Upper lobe of left lung (tissue), 6 donors: ENCODE data around the gene IQGAP1. TPM values are rescaled to one million over a fixed set of nuclear protein-coding genes. Genes with fewer than 3 reads are reported as not detected.
"Not testable (repeated sequence)": the region's sequence is repeated elsewhere in the genome, so short reads cannot be mapped to it uniquely, and the experiment has no call there.

ENCODE experiments used
- ATAC-seq, 2 donors: fragments of 200-7000 bp; cut with Tn5 transposase; one replicate each; pipeline ENCODE4 v1.9.1; 2022; ENCODE audit warnings: mild to moderate bottlenecking in 2 of 2, moderate library complexity in 2 of 2; ENCODE audit not compliant: low FRiP score in 2 of 2
- DNase-seq, 2 donors: peaks; one replicate each; pipeline ENCODE4 v3.0.0-alpha.2; 2019 to 2020
- H3K27ac ChIP-seq, 4 donors: fragments of 200-600 bp; sonication (generic); one replicate each; pipeline ENCODE4 v1.5.1; 2016 to 2019
- H3K27me3 ChIP-seq, 4 donors: fragments of 200-600 bp; sonication (generic); one replicate each; pipeline ENCODE4 v1.5.1; 2017 to 2019
- H3K36me3 ChIP-seq, 4 donors: fragments of 200-600 bp; sonication (generic); one replicate each; pipeline ENCODE4 v1.5.1; 2016 to 2019
- H3K4me1 ChIP-seq, 4 donors: fragments of 200-600 bp; sonication (generic); one replicate each; pipeline ENCODE4 v1.5.1; 2018 to 2019
- H3K4me3 ChIP-seq, 4 donors: fragments of 200-600 bp; sonication (generic); one replicate each; pipeline ENCODE4 v1.5.1; 2017 to 2019; ENCODE audit warnings: mild to moderate bottlenecking in 2 of 4, moderate library complexity in 1 of 4
- H3K9me3 ChIP-seq, 4 donors: fragments of 200-600 bp; sonication (generic); one replicate each; pipeline ENCODE4 v1.5.1; 2018 to 2019
- EP300 ChIP-seq, 4 donors: sonication (generic); formaldehyde crosslinking; IDR thresholded peaks; one replicate each; pipeline ENCODE4 v1.5.1; 2017; ENCODE audit warnings: antibody characterized with exemption in 4 of 4, control low read depth in 2 of 4
- POLR2A ChIP-seq, 4 donors: fragments of 450-650 bp; IDR thresholded peaks; one replicate each; pipeline ENCODE4 v1.5.1; 2016 to 2017; ENCODE audit warnings: antibody characterized with exemption in 4 of 4, mild to moderate bottlenecking in 2 of 4
- POLR2AphosphoS5 ChIP-seq, 2 donors: sonication (generic); formaldehyde crosslinking; IDR thresholded peaks; one replicate each; pipeline ENCODE4 v1.5.1; 2017; ENCODE audit warnings: antibody characterized with exemption in 2 of 2
- WGBS, 2 donors: methylation state at CpG; one replicate each; pipeline ENCODE4 v1.1.5; 2017 to 2018; 5-methylcytosine and 5-hydroxymethylcytosine counted together
- total RNA-seq, 6 donors: library from RNA; depleted of rRNA in 4 of 6; stranded (reverse); fragments of >200 nt in 4 of 6; gene quantifications; one replicate each; pipeline versions ENCODE4 v1.1.0 to v1.2.1, GENCODE V29; 2016 to 2021
- TF ChIP-seq, protein P1 (sequence below), 6 experiments: fragments of 450-650 bp in 4 of 6; fragments of 200-600 bp in 2 of 6; sonication (generic) in 2 of 6; IDR thresholded peaks; one replicate each; pipeline ENCODE4 v1.5.1; 2016 to 2019; ENCODE audit warnings: antibody characterized with exemption in 6 of 6
- donor health status: DM: no; HTN: no; CAD: no; lungs with moderate emphysema.
- donor health status: DM: no; HTN: yes; CAD: no; lungs with severe emphysema.

Gene IQGAP1
- total RNA-seq, 6 donors from 2014 or later, result 216 to 502 (median 344) TPM

DNA sequence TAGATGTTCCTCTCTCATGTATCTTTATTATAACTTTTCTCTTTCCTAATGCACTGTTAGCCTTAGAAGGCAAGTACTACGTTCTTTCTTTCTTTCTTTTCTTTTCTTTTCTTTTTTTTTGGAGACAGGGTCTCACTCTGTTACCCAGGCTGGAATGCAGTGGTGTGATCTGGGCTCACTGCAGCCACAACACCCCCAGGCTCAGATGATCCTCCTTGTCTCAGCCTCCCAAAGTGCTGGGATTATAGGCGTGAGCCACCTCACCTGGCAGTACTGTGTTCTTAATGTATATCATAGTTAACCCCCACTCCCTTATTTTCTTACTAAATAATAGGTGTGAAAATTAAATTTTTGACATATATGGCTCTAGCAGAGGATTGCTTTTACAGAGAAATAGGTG lies 23.1 kb downstream of the IQGAP1 start:
- H3K9me3 ChIP-seq, result no peaks in the 10 kb centered on the region
- no peak for DNase-seq
- TF ChIP-seq, protein P1, sequence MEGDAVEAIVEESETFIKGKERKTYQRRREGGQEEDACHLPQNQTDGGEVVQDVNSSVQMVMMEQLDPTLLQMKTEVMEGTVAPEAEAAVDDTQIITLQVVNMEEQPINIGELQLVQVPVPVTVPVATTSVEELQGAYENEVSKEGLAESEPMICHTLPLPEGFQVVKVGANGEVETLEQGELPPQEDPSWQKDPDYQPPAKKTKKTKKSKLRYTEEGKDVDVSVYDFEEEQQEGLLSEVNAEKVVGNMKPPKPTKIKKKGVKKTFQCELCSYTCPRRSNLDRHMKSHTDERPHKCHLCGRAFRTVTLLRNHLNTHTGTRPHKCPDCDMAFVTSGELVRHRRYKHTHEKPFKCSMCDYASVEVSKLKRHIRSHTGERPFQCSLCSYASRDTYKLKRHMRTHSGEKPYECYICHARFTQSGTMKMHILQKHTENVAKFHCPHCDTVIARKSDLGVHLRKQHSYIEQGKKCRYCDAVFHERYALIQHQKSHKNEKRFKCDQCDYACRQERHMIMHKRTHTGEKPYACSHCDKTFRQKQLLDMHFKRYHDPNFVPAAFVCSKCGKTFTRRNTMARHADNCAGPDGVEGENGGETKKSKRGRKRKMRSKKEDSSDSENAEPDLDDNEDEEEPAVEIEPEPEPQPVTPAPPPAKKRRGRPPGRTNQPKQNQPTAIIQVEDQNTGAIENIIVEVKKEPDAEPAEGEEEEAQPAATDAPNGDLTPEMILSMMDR (IDR thresholded peaks at IDR 0.05), result no peak
- TF ChIP-seq POLR2AphosphoS5 (IDR thresholded peaks at IDR 0.05) (no peak), POLR2A (IDR thresholded peaks at IDR 0.05) (no peak), EP300 (IDR thresholded peaks at IDR 0.05) (no peak)
- H3K4me3 ChIP-seq, result no peak overlapping the region
- no peaks in the 10 kb centered on the region for H3K27me3 ChIP-seq
- peak overlapping the region; percentile 50 to 85 (median 81) for H3K27ac ChIP-seq
- peaks cover 64 to 79% (median 69%) of the 10 kb centered on the region in 4 donors for H3K4me1 ChIP-seq
- WGBS, 2 donors, result 83 to 91% methylated on average over 2 of the region's 2 CpGs
- ATAC-seq, result no peak
- H3K36me3 ChIP-seq, result peaks cover 0 to 6% (median 0%) of the 10 kb centered on the region in 4 donors

DNA sequence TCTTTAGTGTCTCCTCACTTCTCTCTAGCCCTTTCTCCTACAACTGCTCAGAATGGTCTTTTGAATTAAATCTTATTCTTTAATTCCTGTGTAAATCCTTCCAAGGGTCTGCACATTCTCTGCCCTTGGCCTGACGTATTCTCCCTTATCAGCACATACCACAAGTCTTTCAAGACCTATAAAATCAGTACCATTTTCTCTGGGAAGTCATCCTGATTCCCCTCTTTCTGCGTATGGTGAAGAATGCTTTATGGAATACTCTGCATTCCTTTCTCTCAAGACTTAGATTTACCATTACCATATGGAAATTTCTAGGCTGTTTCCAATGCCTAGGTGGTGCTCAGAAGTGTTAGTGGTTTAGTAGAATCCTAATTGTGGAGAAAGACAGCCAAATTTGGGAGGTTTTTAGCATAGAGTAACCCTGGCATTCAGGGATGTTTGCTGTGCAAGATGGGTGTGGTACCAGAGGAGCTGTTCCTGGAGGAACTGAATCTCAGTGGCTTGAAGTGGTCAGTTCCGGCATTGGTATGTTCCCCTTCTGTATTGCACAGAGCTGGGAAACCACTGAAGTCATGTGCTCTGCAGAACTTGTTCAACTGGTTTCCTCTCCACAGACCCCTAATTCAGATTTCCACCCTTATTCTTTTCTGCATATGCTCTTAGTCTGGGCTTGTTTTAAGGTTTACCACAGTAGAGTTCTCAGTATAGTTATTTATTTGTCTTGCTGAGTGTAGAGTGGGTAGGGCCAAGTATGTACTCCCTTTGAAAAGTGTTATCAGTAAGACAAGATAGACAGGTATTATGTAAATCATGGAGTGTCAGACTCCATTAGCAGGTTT lies 24.5 kb downstream of the IQGAP1 start:
- Histone ChIP-seq H3K4me1 (peaks cover 50 to 66% (median 57%) of the 10 kb centered on the region in 4 donors), H3K27ac (peak overlapping the region; percentile 78 to 85 (median 82)), H3K4me3 (peak overlapping the region in 1 of 4 donors; percentile 11), H3K9me3 (no peaks in the 10 kb centered on the region), H3K27me3 (no peaks in the 10 kb centered on the region), H3K36me3 (peaks cover 0 to 6% (median 0%) of the 10 kb centered on the region in 4 donors)
- TF ChIP-seq EP300 (IDR thresholded peaks at IDR 0.05) (peak in 3 of 4 donors; percentile 71 to 94 (median 80)), POLR2AphosphoS5 (IDR thresholded peaks at IDR 0.05) (peak; percentile 75 to 84), POLR2A (IDR thresholded peaks at IDR 0.05) (peak in 1 of 4 donors; percentile 26)
- TF ChIP-seq, protein P1 (IDR thresholded peaks at IDR 0.05), result no peak
- DNase-seq (peak in 1 of 2 donors; percentile 93), ATAC-seq (peak; percentile 95 to 98)
- 29 to 39% methylated on average over 3 of the region's 3 CpGs for WGBS, 2 donors

DNA sequence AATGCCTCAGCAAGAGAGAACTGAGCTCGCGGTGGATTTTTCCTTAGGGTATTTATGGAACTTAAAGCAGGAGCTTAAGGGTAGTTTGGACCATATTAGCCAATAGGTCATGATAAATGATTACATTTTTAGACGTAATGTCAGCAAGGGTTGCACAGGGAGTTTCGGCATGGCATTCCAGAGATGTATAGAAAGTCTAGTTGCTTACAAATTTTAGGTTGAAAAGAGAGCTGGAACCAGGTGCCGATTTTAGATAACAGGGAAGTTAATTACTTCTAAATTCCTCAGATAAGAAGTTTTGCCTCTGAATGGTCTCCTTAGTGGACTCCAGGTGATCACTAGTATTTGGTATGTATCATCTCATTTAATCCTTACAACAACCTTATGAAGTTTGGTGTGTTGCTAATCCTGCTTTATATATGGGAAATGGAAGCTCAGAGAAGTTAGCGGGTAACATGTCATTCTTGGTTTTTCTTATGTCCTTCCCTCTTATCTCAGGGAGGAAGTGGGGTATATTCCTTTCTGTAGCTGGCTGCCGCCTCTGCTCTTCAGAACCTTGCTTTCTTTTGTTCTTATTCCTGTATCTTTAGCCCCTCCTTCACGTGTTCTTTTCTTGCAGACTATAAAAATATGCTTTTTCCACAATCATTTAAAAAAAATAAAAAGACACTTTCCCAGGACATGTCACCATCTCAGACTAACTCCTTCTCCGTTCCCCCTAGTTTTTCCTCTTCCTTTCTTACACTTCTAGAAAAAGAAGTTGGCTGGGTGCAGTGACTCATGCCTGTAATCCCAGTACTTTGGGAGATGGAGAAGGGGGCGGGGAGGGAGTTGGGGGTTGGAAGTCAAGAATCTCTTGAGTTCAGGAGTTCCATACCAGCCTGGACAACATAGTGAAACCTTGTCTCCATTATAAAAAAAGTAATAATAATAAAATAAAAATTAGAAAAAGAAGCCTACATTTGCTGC lies 25.7 kb downstream of the IQGAP1 start:
- Histone ChIP-seq H3K4me3 (peak overlapping the region in 1 of 4 donors; percentile 11), H3K4me1 (peaks cover 50 to 62% (median 53%) of the 10 kb centered on the region in 4 donors), H3K27ac (peak overlapping the region; percentile 78 to 85 (median 82)), H3K36me3 (peaks cover 0 to 6% (median 0%) of the 10 kb centered on the region in 4 donors), H3K27me3 (no peaks in the 10 kb centered on the region), H3K9me3 (no peaks in the 10 kb centered on the region)
- 40 to 45% methylated on average over 10 of the region's 10 CpGs for WGBS, 2 donors
- DNase-seq (peak in 1 of 2 donors; percentile 61), ATAC-seq (peak in 1 of 2 donors; percentile 58)
- no peak for TF ChIP-seq POLR2AphosphoS5 (IDR thresholded peaks at IDR 0.05)
- TF ChIP-seq EP300 (IDR thresholded peaks at IDR 0.05), result no peak
- no peak for TF ChIP-seq POLR2A (IDR thresholded peaks at IDR 0.05)
- TF ChIP-seq, protein P1 (IDR thresholded peaks at IDR 0.05), result no peak

DNA sequence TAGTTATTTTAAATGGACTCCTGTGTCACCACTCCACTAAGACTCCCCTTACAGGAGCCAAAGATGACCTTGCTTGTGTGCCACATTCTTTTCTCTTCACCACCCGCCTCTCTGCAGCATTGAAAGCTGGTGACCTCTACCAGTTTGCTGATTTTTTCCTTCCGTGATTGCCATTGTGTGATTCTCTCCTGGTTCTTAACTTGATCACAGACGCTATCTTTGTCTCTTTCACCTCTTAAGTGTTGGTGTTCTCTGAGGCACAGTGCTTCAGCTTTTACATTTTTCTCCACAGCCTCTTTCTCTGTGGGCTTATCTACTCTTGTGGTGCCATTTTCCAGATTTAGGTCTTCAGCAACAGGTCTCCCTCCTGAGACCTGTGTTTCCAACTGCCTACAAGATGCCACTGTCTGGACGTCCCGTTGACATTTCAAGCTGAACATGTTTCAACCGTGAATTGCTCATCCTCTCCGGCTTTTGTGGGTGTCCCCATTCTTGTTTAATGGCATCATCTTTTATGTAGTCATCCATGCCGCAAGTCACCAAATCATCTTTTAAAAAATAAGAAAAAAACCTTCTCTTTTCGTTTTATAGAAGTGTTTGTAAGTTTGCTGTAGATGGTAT lies 26.5 kb downstream of the IQGAP1 start:
- Histone ChIP-seq H3K27me3 (no peaks in the 10 kb centered on the region), H3K4me1 (peaks cover 55 to 66% (median 58%) of the 10 kb centered on the region in 4 donors), H3K27ac (peak overlapping the region; percentile 78 to 85 (median 82)), H3K4me3 (no peak overlapping the region), H3K9me3 (no peaks in the 10 kb centered on the region), H3K36me3 (peaks cover 0 to 4% (median 0%) of the 10 kb centered on the region in 4 donors)
- TF ChIP-seq EP300 (IDR thresholded peaks at IDR 0.05), result no peak
- TF ChIP-seq POLR2AphosphoS5 (IDR thresholded peaks at IDR 0.05), result no peak
- TF ChIP-seq, protein P1 (IDR thresholded peaks at IDR 0.05), result no peak
- TF ChIP-seq POLR2A (IDR thresholded peaks at IDR 0.05), result no peak
- ATAC-seq, result peak in 1 of 2 donors; percentile 57
- DNase-seq, result no peak
- WGBS, 2 donors, result 60 to 69% methylated on average over 9 of the region's 9 CpGs

DNA sequence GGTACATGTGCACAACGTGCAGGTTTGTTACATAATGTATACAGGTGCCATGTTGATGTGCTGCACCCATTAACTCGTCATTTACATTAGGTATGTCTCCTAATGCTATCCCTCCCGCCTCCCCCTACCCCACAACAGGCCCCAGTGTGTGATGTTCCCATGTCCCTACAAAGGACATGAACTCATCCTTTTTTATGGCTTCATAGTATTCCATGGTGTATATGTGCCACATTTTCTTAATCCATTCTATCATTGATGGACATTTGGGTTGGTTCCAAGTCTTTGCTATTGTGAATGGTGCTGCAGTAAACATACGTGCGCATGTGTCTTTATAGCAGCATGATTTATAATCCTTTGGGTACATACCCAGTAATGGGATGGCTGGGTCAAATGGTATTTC lies 28.0 kb downstream of the IQGAP1 start:
- not testable (repeated sequence) for H3K27me3 ChIP-seq, H3K9me3 ChIP-seq, H3K36me3 ChIP-seq, H3K27ac ChIP-seq, ATAC-seq, H3K4me3 ChIP-seq, DNase-seq
- H3K4me1 ChIP-seq, result peaks cover 68 to 79% (median 71%) of the 10 kb centered on the region in 4 donors
- WGBS, 2 donors, result 88 to 93% methylated on average over 5 of the region's 5 CpGs
